KBM-7 (cell line): Measurements from ENCODE around the gene JMJD6.
"Not testable (repeated sequence)": the region's sequence is repeated elsewhere in the genome, so short reads cannot be mapped to it uniquely, and the experiment has no call there.

Experiments used
- DNase-seq: peaks from one replicate; pipeline ENCODE4 v3.0.0-alpha.2; 2015
- in situ Hi-C: fragments of 300-500 bp; cut with MboI; formaldehyde crosslinking; loops from 2 replicates; pipeline ENCODE4 v1.14.3; 2020; ENCODE audit warnings: low sequenced_read_pairs, low pct_unique_long_range_greater_than_20kb, mixed read lengths

Gene JMJD6

GRCh38 chr17:76737676-76738467, 11.5 kb upstream of the JMJD6 start, which contains the start of gene MFSD11:
TSS of gene MFSD11 (plus strand) at chr17:76738119. CDS start at chr17:76738353, 234 bp downstream.
- in situ Hi-C loops = no loop called here
- peak; percentile 96 for DNase-seq

GRCh38 chr17:76737082-76737675, 10.8 kb upstream of the JMJD6 start, which contains the start of gene SRSF2:
TSS of gene SRSF2 (minus strand) at chr17:76737331. CDS start at chr17:76737160, 171 bp downstream.
- in situ Hi-C loops = no loop called here
- peak; percentile 99 for DNase-seq

GRCh38 chr17:76736349-76737081, 10.1 kb upstream of the JMJD6 start:
- DNase-seq = peak; percentile 51

GRCh38 chr17:76735586-76736348, 9.4 kb upstream of the JMJD6 start:
- in situ Hi-C loops = no loop called here
- peak; percentile 32 for DNase-seq

More at GRCh38 chr17:76736349-76737081, 10.1 kb upstream of the JMJD6 start:
- in situ Hi-C loops = no loop called here

- in situ Hi-C loops = no loop called here
- peak; percentile 46 for DNase-seq
These were observed 8.6 kb upstream of the JMJD6 start for GRCh38 chr17:76735006-76735405.

GRCh38 chr17:76734080-76734840, 7.9 kb upstream of the JMJD6 start:
- in situ Hi-C loops = no loop called here
- DNase-seq = peak; percentile 71

GRCh38 chr17:76733618-76733957, 7.2 kb upstream of the JMJD6 start:
- no peak for DNase-seq
- in situ Hi-C loops = no loop called here

- in situ Hi-C loops = no loop called here
These were observed 6.6 kb upstream of the JMJD6 start for GRCh38 chr17:76732734-76733617.

GRCh38 chr17:76731800-76732733, 5.7 kb upstream of the JMJD6 start:
- DNase-seq, in situ Hi-C loops: not testable (repeated sequence)

More at GRCh38 chr17:76732734-76733617, 6.6 kb upstream of the JMJD6 start:
- DNase-seq = no peak

- in situ Hi-C loops = no loop called here
- peak; percentile 50 for DNase-seq
These were observed 1.5 kb upstream of the JMJD6 start for GRCh38 chr17:76727745-76728456.

GRCh38 chr17:76726776-76727718, 641 bp upstream of the JMJD6 start, which contains the start of gene METTL23:
TSS of gene METTL23 (plus strand) at chr17:76726839. CDS start at chr17:76729711, 2,872 bp downstream.
- in situ Hi-C loops = no loop called here
- peak; percentile 77 for DNase-seq

- in situ Hi-C loops = no loop called here
- peak; percentile 68 for DNase-seq
These were observed 701 bp downstream of the JMJD6 start for GRCh38 chr17:76725580-76726230.

GRCh38 chr17:76723812-76724211, 2.6 kb downstream of the JMJD6 start:
- in situ Hi-C loops = no loop called here
- no peak for DNase-seq

GRCh38 chr17:76722977-76723376, 3.4 kb downstream of the JMJD6 start:
- DNase-seq, in situ Hi-C loops: not testable (repeated sequence)
